Rectal smooth muscle tissue (tissue), 1 donor: Measurements from ENCODE around the gene CNTN6.

Source experiments
- H3K27ac ChIP-seq: one replicate; pipeline ENCODE4 v1.7.0; 2013; ENCODE audit warnings: low read depth, low read length, inconsistent platforms
- H3K27me3 ChIP-seq: one replicate; pipeline ENCODE4 v1.7.0; 2013; ENCODE audit warnings: low read length; ENCODE audit not compliant: control insufficient read depth, insufficient read depth
- H3K36me3 ChIP-seq: one replicate; pipeline ENCODE4 v1.7.0; 2013; ENCODE audit warnings: low read length; ENCODE audit not compliant: control insufficient read depth, insufficient read depth
- H3K4me1 ChIP-seq: one replicate; pipeline ENCODE4 v1.7.0; 2013; ENCODE audit warnings: low read length; ENCODE audit not compliant: control insufficient read depth, insufficient read depth
- H3K4me3 ChIP-seq: one replicate; pipeline ENCODE4 v1.7.0; 2013; ENCODE audit warnings: low read length
- H3K9ac ChIP-seq: one replicate; pipeline ENCODE4 v1.7.0; 2013; ENCODE audit warnings: low read length

The CNTN6 gene

GRCh38 chr3:1318296-1319005 is 225.6 kb downstream of the CNTN6 start:
- Histone ChIP-seq H3K27ac (no peak overlapping the region), H3K4me3 (no peak overlapping the region), H3K4me1 (no peaks in the 10 kb centered on the region), H3K9ac (no peak overlapping the region), H3K36me3 (no peaks in the 10 kb centered on the region), H3K27me3 (no peaks in the 10 kb centered on the region)

- Histone ChIP-seq H3K4me1 (no peaks in the 10 kb centered on the region), H3K27ac (no peak overlapping the region), H3K9ac (no peak overlapping the region), H3K27me3 (no peaks in the 10 kb centered on the region), H3K4me3 (no peak overlapping the region), H3K36me3 (no peaks in the 10 kb centered on the region)
These were observed 233.7 kb downstream of the CNTN6 start for GRCh38 chr3:1326546-1326945.

DNA sequence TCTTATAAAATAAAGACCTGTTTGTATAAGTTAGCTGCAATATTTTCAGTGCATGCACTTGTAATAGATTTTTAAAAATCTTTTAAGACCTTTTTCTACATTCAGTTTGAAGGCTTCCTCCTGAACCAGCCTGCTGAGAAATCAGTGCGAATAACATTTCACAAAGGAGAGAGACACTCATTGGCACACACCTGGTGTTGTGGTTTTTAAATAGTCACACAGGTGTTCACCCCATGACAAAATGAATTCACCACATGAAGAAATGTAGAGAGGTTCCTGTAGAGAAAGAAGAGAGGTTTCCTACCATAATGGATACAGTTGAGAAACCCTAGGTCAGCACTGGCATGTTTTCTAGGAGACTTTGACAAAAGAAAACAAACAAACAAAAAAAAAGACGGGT is 237.3 kb downstream of the CNTN6 start:
- H3K4me1 ChIP-seq = no peaks in the 10 kb centered on the region
- no peaks in the 10 kb centered on the region for H3K27me3 ChIP-seq
- H3K9ac ChIP-seq = no peak overlapping the region
- H3K36me3 ChIP-seq = no peaks in the 10 kb centered on the region
- no peak overlapping the region for H3K27ac ChIP-seq
- no peak overlapping the region for H3K4me3 ChIP-seq

GRCh38 chr3:1346386-1346785 is 253.6 kb downstream of the CNTN6 start:
- Histone ChIP-seq H3K4me3 (no peak overlapping the region), H3K27me3 (no peaks in the 10 kb centered on the region), H3K4me1 (no peaks in the 10 kb centered on the region), H3K9ac (no peak overlapping the region), H3K36me3 (no peaks in the 10 kb centered on the region), H3K27ac (no peak overlapping the region)

DNA sequence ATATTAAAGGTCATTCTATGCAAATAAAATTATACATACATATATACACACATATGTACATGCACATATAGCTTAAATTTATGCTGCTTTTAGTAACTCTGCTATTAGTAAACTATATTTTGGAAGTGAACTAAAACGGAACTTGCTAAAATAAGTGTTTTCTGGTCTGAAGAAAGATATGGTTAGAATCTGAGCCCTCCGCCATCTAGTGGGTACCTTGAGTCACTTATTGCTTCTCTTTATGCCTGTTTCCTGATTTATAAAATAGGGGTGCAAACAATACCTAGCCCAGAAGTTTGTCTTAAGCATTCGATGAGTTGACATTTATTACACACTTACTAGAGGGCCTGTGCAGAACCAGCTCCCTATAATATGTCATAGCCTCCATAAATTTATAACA is 255.7 kb downstream of the CNTN6 start:
- Histone ChIP-seq H3K27me3 (no peaks in the 10 kb centered on the region), H3K36me3 (no peaks in the 10 kb centered on the region), H3K4me1 (no peaks in the 10 kb centered on the region), H3K27ac (no peak overlapping the region), H3K9ac (no peak overlapping the region), H3K4me3 (no peak overlapping the region)

- no peaks in the 10 kb centered on the region for H3K36me3 ChIP-seq
- no peak overlapping the region for H3K9ac ChIP-seq
- H3K27ac ChIP-seq = no peak overlapping the region
- H3K4me3 ChIP-seq = no peak overlapping the region
- no peaks in the 10 kb centered on the region for H3K27me3 ChIP-seq
- H3K4me1 ChIP-seq = no peaks in the 10 kb centered on the region
These were observed 258.1 kb downstream of the CNTN6 start for GRCh38 chr3:1350885-1351284.

GRCh38 chr3:1355691-1356090 is 262.9 kb downstream of the CNTN6 start:
- Histone ChIP-seq H3K27ac (no peak overlapping the region), H3K9ac (no peak overlapping the region), H3K4me1 (no peaks in the 10 kb centered on the region), H3K27me3 (no peaks in the 10 kb centered on the region), H3K4me3 (no peak overlapping the region), H3K36me3 (no peaks in the 10 kb centered on the region)

GRCh38 chr3:1356101-1356500 is 263.3 kb downstream of the CNTN6 start:
- Histone ChIP-seq H3K36me3 (no peaks in the 10 kb centered on the region), H3K4me3 (no peak overlapping the region), H3K9ac (no peak overlapping the region), H3K27ac (no peak overlapping the region), H3K4me1 (no peaks in the 10 kb centered on the region), H3K27me3 (no peaks in the 10 kb centered on the region)

DNA sequence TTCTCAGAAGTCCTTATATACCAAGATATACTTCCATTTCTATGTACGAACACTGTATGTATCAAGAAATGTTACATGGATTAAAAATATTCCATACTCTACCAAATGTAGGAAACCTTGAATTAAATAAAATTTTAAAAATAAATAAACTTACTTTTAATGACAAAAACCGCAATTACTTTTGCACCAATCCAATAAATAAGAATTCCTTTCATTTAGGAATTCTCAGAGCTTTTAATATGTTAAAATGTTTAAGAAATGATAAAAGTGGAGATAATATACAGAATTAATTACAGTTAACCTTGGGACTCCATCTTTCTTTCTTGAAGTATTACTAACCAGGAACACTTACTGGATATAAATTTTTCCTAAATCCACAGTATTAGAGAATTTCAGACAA is 272.7 kb downstream of the CNTN6 start:
- no peak overlapping the region for H3K4me3 ChIP-seq
- no peaks in the 10 kb centered on the region for H3K36me3 ChIP-seq
- H3K27ac ChIP-seq = no peak overlapping the region
- H3K27me3 ChIP-seq = no peaks in the 10 kb centered on the region
- no peak overlapping the region for H3K9ac ChIP-seq
- no peaks in the 10 kb centered on the region for H3K4me1 ChIP-seq

DNA sequence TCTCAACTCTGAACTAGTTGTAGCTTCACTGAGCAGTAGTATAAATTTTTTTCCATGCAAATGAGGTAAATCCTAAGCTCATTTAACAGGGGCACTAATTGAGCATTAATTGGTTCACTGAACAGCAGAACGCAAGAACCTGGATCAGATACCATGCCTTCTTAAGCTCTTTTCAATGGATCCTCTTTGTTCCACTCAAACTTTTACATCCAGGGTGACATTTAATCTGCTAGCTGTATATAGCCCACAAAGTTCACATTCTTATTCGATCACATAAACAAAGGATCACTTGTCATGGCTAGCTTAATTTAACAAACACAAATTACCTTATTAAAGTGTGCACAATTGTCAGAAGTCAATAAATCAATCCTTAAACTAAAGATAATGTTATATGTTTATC is 281.6 kb downstream of the CNTN6 start:
- Histone ChIP-seq H3K9ac (no peak overlapping the region), H3K27me3 (no peaks in the 10 kb centered on the region), H3K4me1 (no peaks in the 10 kb centered on the region), H3K27ac (no peak overlapping the region), H3K36me3 (no peaks in the 10 kb centered on the region), H3K4me3 (no peak overlapping the region)

DNA sequence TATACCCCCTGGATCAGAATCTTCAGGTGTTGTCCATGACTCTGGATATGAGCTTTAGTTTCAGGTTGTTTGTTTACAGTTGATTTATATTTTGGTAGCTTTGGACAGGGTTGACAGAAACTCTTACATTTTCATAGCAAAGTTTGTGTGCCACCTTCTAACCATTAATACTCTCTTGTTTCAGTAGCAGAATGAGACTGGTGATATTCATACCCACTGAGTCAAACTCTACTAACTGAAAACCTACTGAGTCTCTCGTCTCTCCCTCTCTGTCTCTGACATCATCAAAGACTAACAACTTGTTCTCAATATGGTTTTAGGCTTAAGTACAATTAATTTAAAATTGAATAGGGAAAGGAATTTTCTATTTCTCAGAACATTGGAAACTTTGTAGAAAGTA is 282.3 kb downstream of the CNTN6 start:
- H3K9ac ChIP-seq = no peak overlapping the region
- no peaks in the 10 kb centered on the region for H3K36me3 ChIP-seq
- H3K27ac ChIP-seq = no peak overlapping the region
- H3K27me3 ChIP-seq = no peaks in the 10 kb centered on the region
- H3K4me1 ChIP-seq = no peaks in the 10 kb centered on the region
- H3K4me3 ChIP-seq = no peak overlapping the region

GRCh38 chr3:1380926-1381646 is 288.3 kb downstream of the CNTN6 start:
- no peak overlapping the region for H3K9ac ChIP-seq
- H3K27ac ChIP-seq = no peak overlapping the region
- H3K27me3 ChIP-seq = no peaks in the 10 kb centered on the region
- H3K4me3 ChIP-seq = no peak overlapping the region
- no peaks in the 10 kb centered on the region for H3K4me1 ChIP-seq
- no peaks in the 10 kb centered on the region for H3K36me3 ChIP-seq

GRCh38 chr3:1381647-1382036 is 288.8 kb downstream of the CNTN6 start:
- no peak overlapping the region for H3K4me3 ChIP-seq
- no peak overlapping the region for H3K9ac ChIP-seq
- H3K27ac ChIP-seq = no peak overlapping the region
- H3K36me3 ChIP-seq = no peaks in the 10 kb centered on the region
- H3K4me1 ChIP-seq = no peaks in the 10 kb centered on the region
- H3K27me3 ChIP-seq = no peaks in the 10 kb centered on the region
